ENCODE results near the gene MPL. TPM values are rescaled to one million over a fixed set of nuclear protein-coding genes. Genes with fewer than 3 reads are reported as not detected.

The MPL gene
- total and polyA plus RNA-seq, 2 of the 13 experiments (the other 11 are each of a cell fraction or from before 2014, with no cell fraction given): not detected

DNA sequence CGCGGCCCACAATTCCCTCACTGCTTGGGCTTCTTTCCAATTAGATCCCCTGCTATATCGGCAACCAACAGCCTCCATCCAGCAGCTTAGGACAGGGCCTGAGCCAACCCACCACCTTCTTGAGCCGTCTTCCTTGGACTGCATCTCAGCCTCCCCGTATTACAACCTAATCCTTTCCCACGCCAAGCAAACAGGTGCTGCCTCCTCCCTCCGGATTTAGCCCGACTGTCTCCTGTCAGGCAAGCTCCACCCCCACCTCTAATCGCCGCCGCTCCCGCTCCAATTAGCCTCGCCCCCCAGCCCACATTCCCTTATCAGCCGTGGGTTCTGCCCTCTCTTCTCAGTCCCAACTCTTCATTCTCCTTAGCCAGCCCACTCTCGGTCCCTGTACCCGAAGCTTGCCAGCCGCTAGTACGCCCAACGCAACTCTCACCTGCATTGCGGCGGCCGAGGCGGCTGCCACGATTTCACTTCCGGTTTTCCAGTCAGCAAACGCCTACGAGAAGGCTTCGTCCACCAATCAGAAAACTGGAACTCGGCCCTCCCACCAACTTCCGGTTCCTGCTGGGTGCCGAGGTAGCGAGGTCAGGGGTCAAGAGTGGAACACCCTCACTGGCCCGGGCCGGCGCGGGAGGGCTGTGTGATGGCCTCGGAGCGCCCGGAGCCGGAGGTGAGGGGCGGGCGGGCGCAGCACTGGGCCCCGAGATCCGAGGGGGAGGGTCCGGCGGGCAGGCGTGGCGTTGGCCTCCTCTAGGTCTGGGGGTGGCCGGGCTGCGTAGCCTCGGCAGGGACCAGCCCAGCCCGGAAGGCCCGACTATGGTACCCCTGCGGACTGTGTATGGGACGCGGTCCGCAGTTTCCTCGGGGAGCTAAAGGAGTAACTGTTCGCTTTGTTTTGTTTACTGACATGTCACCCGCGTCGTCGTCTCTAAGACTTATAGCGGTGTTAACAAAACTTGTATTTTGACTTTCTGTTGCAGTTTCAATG lies 52.0 kb downstream of the MPL start, which contains the start of the genes MED8 and SZT2 (continued):
- TF ChIP-seq SOX6 (IDR thresholded peaks at IDR 0.05): no peak
- peak; percentile 58 for TF ChIP-seq SOX6 (CRISPR knock-in tag; IDR thresholded peaks at IDR 0.05)
- TF ChIP-seq POGZ (CRISPR knock-in tag; IDR thresholded peaks at IDR 0.05): peak; percentile 81
- no peak for TF ChIP-seq HDAC6 (IDR thresholded peaks at IDR 0.05; ENCODE audit: low read depth, low read length)
- TF ChIP-seq, protein P1, sequence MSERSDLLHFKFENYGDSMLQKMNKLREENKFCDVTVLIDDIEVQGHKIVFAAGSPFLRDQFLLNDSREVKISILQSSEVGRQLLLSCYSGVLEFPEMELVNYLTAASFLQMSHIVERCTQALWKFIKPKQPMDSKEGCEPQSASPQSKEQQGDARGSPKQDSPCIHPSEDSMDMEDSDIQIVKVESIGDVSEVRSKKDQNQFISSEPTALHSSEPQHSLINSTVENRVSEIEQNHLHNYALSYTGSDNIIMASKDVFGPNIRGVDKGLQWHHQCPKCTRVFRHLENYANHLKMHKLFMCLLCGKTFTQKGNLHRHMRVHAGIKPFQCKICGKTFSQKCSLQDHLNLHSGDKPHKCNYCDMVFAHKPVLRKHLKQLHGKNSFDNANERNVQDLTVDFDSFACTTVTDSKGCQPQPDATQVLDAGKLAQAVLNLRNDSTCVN (CRISPR knock-in tag; IDR thresholded peaks at IDR 0.05; ENCODE audit: borderline replicate concordance): peak; percentile 13; the same call in 1 of the 2 replicates
- no peak for TF ChIP-seq ZMAT5 (CRISPR knock-in tag; IDR thresholded peaks at IDR 0.05; ENCODE audit: borderline replicate concordance, low read depth)
- TF ChIP-seq ZFP82 (CRISPR knock-in tag; IDR thresholded peaks at IDR 0.05; ENCODE audit: borderline replicate concordance): no peak
- TF ChIP-seq SMAD1 (CRISPR knock-in tag; IDR thresholded peaks at IDR 0.05; ENCODE audit: borderline replicate concordance, low read depth): no peak
- TF ChIP-seq, protein P2, sequence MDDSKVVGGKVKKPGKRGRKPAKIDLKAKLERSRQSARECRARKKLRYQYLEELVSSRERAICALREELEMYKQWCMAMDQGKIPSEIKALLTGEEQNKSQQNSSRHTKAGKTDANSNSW (CRISPR knock-in tag; IDR thresholded peaks at IDR 0.05; ENCODE audit: borderline replicate concordance): peak; percentile 62; the same call in 1 of the 2 replicates
- TF ChIP-seq MYC (CRISPR knock-in tag; IDR thresholded peaks at IDR 0.05; ENCODE audit: borderline replicate concordance): peak; percentile 86
- TF ChIP-seq ZNF12 (CRISPR knock-in tag; IDR thresholded peaks at IDR 0.05): peak; percentile 46
- TF ChIP-seq RBAK (CRISPR knock-in tag; IDR thresholded peaks at IDR 0.05): no peak
- 0 out of 2 replicates have a peak, but pooled peaks have one; percentile 48 for TF ChIP-seq ARID2 (CRISPR knock-in tag; IDR thresholded peaks at IDR 0.05; ENCODE audit: borderline replicate concordance)
- no peak; the same call in 1 of the 2 replicates for TF ChIP-seq ZXDC (CRISPR knock-in tag; IDR thresholded peaks at IDR 0.05)
- peak; percentile 73; the same call in 1 of the 2 replicates for TF ChIP-seq ZNF160 (CRISPR knock-in tag; IDR thresholded peaks at IDR 0.05)
- TF ChIP-seq, protein P3, sequence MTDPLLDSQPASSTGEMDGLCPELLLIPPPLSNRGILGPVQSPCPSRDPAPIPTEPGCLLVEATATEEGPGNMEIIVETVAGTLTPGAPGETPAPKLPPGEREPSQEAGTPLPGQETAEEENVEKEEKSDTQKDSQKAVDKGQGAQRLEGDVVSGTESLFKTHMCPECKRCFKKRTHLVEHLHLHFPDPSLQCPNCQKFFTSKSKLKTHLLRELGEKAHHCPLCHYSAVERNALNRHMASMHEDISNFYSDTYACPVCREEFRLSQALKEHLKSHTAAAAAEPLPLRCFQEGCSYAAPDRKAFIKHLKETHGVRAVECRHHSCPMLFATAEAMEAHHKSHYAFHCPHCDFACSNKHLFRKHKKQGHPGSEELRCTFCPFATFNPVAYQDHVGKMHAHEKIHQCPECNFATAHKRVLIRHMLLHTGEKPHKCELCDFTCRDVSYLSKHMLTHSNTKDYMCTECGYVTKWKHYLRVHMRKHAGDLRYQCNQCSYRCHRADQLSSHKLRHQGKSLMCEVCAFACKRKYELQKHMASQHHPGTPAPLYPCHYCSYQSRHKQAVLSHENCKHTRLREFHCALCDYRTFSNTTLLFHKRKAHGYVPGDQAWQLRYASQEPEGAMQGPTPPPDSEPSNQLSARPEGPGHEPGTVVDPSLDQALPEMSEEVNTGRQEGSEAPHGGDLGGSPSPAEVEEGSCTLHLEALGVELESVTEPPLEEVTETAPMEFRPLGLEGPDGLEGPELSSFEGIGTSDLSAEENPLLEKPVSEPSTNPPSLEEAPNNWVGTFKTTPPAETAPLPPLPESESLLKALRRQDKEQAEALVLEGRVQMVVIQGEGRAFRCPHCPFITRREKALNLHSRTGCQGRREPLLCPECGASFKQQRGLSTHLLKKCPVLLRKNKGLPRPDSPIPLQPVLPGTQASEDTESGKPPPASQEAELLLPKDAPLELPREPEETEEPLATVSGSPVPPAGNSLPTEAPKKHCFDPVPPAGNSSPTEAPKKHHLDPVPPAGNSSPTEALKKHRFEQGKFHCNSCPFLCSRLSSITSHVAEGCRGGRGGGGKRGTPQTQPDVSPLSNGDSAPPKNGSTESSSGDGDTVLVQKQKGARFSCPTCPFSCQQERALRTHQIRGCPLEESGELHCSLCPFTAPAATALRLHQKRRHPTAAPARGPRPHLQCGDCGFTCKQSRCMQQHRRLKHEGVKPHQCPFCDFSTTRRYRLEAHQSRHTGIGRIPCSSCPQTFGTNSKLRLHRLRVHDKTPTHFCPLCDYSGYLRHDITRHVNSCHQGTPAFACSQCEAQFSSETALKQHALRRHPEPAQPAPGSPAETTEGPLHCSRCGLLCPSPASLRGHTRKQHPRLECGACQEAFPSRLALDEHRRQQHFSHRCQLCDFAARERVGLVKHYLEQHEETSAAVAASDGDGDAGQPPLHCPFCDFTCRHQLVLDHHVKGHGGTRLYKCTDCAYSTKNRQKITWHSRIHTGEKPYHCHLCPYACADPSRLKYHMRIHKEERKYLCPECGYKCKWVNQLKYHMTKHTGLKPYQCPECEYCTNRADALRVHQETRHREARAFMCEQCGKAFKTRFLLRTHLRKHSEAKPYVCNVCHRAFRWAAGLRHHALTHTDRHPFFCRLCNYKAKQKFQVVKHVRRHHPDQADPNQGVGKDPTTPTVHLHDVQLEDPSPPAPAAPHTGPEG (CRISPR knock-in tag; IDR thresholded peaks at IDR 0.05): peak; percentile 100

Measured in HepG2 (cell line).